MV-4-11 (cell line): ENCODE results near the gene FES.
A peak's percentile ranks its signal among the peaks of the same experiment; 100 is the strongest.
"Not testable (repeated sequence)": the region's sequence is repeated elsewhere in the genome, so short reads cannot be mapped to it uniquely, and the experiment has no call there.

ENCODE experiments used
- DNase-seq: peaks from one replicate; lab custom pipeline; 2025; lab: John Stamatoyannopoulos, UW

Gene FES

DNA sequence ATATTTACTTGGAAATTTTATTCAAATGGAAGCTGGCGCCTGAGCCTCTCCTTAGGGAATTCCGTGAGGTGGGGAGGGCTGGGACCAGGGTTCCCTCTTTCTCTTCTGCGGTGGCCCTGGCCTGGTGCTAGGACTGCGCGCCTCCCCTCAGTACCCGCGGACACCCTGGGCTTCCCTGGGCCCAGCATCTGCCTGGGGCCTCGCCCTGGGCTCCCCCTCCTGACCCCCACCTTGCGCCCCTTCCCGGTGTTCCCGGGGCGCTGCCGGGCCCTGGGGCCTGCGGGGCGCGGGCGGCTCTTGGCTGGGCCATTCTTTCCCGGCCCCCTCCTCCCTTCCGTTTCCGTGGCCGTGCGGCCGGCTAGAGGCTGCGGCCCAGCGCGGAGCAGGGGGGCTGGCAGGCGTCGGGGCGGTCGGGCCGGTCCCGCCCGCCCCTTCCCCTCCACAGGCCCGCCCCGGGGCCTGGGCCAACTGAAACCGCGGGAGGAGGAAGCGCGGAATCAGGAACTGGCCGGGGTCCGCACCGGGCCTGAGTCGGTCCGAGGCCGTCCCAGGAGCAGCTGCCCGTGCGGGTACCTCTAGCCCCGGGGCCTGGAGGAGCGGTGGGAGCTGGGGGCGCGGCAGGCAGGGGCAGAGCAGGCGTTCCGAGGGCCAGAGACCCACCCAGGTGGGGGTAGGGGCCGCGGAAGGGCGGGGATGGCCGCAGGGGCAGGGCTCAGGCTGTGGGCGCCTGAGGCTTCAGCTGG is at the start of gene FES:
Gene FES, plus strand, starts transcription at position 529 of the 743 bp plus-strand sequence. CDS start 542 bp downstream, outside the sequence.
- peak; percentile 62 for DNase-seq

DNA sequence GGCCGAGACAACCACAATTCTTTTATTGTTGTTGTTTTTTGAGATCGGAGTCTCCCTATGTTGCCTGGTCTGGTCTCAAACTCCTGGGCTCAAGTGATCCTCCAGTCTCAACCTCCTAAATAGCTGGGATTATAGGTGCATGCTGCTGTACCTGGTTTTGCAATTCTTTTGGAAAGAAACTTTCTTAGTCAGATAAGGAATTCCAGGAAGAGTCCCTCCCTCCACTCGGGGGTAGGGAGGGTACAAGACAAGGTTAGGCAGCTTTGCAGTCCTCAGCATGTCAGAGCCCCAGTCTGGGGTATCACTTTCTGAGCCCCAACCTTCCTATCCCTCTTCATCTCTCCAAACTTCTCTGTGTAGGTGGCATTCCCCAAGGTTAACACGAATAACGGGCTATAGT is 49.7 kb upstream of the FES start:
- DNase-seq, result no peak

DNA sequence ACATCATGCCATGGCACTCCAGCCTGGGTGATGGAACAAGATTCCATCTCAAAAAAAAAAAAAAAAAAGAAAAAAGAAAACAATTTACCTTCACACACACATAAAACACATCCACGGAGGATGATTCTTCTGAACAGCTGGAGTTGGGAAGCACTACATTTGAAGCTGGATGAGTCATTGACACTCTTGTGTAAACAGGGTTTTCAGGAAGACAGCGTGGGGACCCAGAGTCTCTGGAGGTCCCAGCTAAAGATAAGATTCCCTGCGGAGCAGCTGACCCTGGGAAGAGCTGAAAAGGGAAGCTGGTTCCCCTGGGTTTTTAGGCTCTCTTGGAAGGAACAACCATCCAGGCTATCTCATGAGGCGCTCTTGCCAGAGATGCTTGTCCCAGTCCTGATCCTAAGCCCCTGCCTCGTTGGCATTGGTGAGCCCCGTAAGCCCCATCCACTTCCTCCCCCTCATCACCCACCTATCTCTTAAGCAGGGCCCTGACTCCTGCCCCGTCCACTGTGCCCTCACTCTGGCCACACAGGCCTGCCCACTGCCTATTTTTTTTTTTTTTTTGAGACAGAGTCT is 47.9 kb upstream of the FES start:
- DNase-seq, result peak; percentile 23

DNA sequence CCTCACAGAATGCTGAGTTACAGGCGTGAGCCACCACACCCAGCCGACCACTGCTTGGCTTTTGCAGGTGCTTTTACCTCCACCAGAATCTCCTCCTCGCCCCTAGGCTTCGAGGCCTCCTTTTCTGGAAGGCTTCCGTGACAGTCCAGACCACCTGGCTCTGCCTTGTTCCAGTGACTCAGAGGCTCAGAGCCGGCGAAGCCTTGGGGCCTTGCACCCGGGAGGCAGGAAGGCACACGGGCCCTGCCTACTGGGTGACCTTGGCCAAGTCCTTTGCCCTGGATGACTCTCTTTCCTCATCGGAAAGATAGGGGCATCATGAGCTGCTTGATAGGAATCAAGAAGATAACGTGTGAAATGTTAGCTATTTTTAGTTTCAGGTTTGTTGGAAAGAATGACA is 47.2 kb upstream of the FES start:
- DNase-seq, result no peak

DNA sequence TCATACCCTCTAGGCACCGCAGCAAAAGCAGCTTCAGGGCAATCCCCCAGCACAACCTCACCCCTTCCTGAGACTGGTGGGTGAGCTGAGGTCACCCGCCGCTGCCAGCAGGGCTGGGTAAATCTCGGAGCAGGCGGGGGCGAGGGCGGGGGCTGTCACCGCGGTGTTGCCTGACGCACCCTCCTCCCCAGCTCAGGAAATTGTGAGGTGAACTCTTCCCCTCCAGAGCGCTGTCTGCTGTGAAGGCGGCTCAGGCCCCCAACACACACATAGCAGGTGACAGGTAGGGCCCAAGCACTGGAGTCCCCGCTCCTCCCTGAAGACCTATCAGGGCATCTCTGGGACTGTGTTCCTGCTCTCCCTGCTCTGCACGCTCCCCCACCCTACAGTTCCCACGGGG is 46.2 kb upstream of the FES start:
- no peak for DNase-seq

DNA sequence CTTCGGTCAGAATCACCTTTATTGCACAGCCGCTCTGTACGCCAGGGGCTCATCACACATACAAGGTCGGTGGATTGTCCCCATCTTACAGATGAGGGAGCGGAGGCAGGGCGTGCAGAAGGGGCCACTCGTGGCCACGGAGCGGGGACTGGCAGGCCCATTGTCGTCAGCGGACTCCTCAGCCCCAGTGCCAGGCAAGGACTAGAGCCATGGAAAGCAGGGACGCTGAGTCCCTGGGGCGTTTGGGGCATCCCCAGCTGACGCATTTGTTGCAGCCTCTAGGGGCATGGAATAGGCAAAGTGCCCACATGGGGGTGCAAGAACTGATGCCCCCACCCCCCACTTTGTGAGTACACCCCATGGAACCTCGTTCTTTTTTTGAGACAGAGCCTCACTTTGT is 45.8 kb upstream of the FES start:
- DNase-seq, result no peak

DNA sequence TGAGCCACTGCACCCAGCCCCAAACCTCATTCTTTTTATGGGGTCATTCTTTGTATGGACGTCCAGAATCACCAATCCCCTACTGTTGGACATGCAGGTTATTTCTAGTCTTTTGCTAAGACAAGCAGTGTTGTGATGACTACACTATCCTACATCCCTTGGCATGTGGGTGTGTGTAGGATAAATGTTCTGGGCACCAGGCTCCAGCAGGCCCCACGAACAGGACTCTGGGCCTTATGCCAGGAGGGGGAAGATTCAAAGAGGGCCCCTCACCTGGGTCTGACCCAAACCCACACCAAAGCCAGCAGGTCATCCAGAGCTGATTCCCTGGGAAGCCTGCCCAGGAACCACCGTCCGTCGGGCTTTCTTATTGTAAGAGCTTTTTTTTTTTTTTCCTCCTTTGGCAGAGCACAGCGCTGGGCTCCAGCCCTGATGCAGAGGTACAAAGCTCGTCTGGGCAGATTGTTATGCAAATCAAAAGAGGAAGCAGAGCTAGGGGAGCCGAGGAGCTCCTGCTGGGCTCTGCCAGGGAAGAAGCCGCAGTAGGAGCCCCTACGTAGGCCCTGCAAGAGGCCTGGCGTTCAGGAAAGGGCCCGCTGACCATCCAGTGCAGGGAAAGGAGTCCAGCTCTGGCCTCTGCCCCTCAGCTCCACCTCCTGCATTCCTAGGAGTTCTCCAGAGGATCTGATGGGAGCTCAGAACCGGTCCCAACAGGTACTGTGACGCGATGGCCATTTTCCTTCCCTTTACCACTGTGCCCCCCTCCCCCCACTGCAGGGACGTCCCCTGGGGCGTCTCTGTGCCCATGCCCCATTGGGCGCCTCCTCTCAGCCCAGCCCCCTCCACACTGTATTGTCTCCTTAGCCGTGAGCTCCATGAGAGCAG is 44.9 kb upstream of the FES start:
- DNase-seq, result peak; percentile 88

DNA sequence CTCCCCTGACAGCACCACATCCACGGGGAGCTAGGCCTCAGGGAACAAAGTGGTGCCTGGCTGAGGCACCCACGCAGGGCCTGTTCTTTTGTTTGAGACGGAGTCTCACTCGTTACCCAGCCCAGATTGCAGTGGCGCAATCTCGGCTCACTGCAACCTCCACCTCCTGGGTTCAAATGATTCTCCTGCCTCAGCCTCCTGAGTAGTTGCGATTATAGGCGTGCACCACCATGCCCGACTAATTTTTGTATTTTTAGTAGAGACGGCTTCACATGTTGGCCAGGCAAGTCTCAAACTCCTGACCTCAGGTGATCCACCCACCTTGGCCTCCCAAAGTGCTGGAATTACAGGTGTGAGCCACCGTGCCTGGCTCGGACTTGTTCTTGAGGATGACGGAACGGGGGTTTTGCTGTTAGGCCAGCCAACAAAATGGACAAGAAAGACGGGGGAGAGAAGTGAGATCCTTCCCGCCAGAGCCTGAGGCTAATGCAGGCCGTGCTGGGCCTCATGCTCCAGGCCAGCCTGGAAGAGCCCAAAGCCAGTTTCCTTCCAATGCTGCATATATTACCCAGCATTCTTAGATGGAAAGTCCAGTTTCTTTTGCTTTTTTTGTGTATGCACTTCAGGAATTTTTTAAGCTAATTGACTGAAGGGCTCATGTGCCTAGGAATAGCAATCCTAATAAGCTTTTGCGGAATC is 44.0 kb upstream of the FES start:
- DNase-seq, result no peak

DNA sequence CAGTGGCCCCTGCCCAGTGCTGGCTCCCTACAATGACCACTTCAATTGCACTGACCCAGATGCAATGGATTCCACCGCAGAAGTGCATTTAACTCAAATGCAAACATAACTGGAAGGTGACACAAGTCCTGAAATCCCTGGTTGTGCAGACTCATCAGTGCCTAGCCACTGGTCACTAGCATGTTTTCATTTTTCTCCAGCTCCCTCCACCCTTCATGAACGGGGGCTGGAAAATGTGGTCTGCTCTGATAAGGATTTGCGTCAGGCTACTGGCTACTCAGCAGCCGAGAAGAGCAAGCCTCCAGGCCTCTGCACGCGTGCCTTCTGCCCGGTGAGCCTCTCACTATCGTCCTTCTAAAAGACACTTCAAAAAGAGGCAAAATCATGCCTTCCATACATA is 43.4 kb upstream of the FES start:
- no peak for DNase-seq

DNA sequence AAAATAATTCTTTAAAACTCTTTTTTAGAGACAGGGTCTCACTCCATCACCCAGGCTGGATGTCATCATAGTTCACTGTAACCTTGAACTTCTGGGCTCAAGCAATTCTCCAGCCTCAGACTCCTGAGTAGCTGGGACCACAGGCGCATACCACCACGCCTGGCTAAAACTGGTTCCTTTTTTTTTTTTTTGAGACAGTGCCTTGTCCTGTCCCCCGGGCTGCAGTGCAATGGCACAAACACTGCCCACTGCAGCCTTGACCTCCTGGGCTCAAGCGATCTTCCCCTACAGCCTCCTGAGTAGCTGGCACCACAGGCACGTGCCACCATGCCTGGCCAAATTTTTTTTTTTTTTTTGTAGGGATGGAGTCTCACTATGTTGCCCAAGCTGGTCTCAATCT is 39.6 kb upstream of the FES start:
- peak; percentile 41 for DNase-seq

DNA sequence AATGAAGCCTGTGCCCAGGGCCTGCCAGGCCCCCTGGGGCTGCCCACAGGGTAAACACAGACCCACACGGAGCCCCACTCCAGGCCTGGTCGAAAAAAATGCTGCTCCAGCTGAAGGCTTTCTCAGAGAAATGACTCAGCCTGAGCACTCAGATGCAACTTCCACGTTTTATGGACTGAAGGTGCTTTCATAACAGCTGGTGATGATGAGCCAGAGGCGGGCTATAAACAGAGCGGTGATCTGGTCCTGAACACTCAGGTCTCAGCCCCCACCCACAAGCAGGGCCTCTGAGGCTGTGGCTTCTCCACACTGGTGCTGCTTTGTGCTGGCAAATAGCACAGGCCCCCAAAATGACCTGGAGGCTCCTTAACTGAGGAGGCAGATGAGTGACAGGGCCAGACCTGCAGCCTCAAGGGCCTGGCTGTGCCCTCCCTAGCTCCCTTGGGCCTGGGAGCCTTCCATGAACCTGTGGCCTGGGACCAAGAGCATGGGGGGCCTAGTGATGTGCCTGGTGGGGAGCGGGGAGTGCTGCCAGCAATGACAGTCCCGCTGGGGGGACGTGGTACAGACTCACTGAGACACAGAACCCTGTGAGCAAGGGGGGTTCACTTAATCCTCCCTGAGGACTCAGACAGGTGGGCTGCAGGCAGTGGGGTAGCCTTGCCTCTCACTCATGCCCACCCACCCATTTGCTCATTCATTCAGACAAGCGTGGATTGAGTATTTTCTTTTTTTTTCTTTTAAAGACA is 38.9 kb upstream of the FES start:
- DNase-seq, result peak; percentile 85

DNA sequence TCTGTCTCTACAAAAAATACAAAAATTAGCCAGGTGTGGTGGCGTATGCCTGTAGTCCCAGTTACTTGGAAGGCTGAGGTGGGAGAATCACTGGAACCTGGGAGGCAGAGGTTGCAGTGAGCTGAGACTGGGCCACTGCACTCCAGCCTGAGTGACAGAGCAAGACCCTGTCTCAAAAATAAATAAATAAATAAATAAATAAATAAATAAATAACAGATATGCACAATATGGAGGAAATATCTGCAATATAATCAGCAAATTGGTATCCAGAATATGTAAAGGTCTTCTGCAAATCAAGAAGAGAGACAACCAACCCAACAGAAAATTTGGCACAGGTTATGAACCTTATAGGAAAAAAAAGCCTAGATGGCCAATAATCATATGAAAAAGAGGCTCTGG is 34.9 kb upstream of the FES start:
- DNase-seq, result not testable (repeated sequence)

DNA sequence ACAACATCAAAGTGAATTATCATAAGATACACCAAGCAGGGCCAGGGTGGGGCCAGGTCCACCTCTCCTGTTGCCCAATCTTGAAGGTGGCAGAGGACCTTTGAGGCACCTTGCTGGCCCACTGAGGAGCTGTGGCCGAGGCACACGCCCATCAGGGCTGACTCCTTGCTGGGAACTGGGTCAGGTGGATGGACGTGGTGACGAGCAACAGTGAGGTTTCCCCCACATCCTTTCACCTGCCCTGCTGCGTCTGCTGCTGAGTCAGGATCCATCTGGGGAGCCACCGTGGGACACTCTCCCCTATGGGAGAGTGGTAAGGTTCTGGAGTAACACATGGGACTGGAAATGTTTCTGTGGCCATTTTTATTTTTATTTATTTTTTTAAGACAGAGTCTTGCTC is 33.2 kb upstream of the FES start:
- DNase-seq, result no peak

DNA sequence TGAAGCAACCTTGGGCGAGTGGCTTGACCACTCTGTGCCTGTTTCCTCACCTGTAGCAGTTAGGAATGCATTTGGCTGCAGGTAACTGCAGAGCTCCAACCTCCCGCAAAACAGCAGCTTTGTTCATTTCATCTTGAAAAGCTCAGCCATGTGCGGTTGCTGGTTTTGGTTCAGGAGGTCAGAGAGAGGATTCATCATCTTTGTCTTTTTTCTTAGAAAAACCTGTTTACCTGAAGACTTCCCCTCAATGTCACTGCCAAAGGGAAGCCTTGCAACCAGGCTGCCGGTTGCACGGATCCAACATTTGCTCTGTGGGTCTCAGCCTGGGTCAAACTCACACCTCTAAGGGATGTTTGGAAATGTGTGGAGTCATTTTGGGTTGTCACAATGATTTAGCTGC is 32.4 kb upstream of the FES start:
- DNase-seq, result no peak

DNA sequence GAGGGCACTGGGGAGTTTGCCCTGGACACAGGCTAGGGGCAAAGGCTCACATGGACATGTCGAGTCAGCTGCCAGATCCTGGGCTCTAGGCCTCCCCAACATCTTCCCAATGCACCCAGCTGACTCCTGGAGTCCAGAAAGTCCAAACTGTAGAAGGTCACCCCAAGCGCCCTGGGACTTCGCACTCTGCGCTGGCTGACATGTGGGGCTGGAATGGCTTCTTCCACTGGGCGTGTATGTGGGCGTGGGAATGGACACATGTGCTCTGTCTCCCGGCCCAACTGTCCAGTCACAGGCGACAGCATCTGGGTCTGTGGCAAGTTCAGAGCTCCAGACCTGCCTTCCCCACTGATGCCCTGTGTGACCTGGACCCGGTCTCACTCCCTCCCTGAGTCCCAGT is 29.2 kb upstream of the FES start:
- no peak for DNase-seq

DNA sequence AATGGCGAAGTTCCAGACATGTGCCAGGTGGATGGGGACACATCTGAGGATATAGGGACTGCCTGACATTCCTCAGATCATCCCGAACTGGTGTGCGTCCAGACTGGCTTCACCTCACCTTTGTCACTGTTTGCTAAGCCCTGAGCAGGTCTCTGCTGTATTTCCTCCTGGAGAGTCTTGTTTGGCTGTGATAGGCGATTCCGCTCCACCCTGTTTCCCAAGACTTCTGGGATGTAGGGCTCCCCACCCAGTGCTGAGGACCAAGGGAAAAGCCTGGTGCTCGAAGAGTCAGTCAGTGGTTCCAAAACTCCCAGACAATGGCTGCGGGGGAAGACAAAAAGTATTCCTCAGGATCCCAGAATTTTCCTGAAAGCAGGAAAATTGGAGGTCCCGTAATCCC is 27.0 kb upstream of the FES start:
- DNase-seq, result no peak

DNA sequence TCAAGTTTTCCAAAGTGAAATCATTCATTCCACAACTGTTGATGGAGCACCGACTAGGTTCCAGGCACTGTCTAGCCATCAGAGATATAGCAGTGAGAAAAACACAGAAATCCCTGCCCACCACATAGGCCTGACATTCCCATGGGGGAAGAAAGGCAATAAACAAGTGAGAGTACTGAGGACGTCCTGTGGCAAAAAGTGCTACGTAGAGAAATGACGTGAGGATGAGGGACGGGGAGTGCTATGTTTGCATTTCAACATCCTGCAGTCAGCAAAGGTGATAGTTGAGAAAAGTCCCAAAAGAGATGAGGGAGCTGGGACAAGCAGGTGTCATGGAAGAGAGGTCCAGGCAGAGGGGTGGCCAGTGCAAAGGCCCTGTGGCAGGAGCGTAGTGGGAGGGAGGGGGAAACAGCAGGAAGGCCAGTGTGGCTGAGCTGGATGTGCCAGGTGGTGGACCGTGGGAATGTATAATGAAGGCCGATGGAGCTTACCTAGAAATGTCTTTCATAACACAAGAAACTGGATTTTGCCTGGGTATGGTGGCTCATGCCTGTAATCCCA is 26.3 kb upstream of the FES start:
- no peak for DNase-seq

DNA sequence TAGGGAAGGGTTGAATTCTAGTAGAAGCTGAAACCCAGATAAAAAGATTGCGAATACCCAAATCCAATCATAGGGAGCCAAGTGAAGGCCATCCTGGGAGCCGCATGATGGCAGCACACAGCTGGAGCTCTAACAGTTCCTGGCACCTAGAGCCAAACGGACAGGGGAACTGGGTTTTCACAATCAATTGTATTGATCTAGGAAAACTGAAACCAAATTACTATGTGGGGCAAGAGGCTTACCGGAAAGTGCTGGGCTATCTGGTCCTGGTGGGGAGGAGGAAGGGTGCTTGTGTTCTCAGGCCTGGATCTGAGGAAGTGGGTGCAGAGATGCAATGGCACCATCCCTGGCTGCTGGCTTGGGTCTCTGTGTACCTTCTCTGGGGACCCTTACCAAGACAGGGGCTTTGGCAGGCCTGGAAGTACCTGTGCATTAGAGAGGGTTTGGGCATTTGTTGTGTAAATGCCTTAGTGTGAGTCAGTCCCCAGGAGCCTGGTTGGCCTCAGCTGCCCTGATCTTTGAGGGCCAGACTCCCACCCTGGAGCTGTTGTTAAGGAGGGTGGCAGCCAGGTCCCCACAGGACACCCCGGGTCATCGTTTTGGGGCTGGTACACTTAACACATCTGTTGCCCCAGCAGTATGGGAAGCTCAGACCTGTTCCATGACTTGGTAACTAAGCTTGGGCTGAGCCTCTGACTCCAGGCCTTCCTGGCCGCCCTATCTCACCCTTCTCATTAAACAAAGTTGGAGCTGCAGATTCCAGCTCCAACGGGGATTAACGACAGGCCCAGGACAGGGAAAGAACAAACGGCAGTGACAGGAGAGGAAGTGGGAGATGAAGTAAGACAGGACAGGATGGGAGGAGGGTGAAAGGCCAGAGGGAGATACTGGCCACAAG is 24.8 kb upstream of the FES start:
- DNase-seq, result peak; percentile 25

DNA sequence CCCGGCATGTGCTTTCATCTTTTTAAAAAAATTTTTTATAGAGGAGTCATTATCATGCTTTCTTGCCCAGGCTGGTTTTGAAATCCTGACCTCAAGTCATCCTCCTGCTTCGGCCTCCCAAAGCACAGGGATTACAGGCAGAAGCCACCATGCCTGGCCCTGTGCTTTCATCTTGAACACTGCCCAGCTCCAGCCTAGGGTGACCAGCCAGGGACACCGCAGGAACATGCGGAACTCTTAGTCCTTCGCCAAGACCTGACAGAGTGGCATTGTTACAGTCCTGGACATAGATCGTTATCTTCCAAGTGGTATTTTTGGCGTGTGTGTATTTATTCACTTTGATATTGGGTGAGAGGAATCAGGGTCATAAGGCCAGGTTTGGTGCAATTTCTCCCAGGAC is 23.9 kb upstream of the FES start:
- DNase-seq, result no peak

DNA sequence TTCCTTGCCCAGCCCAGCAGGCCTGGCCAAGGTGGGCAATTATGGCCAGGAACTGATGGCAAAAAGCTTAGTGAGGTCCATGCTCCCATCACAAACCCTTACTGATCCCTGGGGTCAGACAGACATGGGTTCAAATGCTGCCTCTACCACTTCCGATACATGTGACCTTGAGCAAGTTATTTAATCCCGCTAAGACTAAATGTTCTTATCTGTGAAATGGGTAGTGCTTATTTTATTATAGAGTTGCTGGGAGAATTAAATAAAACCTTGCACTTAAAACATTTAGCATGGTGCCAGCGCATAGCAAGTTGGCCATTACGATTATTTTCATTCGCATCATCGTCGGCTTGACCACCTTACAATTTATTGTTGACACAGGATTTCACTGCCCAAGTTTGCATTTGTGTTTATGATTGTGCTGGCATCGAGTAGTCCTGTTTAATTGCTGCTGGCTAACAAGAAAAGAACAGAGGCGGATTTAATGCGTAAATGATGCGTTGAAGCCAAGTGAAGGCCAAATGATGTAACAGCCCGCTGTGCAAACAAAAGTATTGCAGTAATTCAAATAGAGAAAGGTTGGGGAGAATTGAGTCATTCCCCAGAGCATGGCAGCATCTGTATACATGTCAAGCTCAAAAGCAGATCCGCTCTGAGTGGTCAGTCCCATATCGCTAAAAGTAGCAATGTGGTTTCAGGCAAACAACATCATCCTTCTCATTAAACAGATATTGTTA is 23.2 kb upstream of the FES start:
- peak; percentile 85 for DNase-seq
